ENCODE data around the gene PAM16.

DNA sequence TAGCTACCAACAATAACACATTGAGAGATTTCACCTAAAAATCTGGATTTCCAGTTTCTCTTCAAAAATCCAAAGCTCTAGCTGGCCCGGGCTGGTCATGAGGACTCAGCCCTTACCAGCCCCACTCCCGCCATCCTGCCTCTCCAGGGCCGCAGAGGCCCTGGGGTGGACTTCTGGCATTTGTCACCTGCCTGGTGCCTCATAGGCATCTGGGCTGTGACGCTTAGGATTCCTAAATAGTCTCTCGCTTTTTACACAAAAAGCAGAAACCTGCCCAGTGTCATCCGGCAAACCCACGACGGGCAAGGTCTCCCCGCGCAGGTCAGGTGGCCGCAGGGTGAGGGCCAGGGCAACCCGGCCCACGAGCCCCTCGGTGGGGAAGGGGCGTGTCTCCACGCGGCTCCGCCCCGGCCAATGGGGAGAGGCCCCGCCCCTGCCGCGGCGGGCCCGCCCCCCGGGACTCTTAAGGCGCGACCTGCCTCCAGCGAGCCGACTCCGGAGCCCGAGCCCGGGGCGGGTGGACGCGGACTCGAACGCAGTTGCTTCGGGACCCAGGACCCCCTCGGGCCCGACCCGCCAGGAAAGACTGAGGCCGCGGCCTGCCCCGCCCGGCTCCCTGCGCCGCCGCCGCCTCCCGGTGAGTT is 20.4 kb upstream of the PAM16 start, which contains the start of gene VASN:
- TF ChIP-seq EZH2phosphoT487 (IDR thresholded peaks at IDR 0.05; ENCODE audit: insufficient read depth, low read depth) (no peak), EZH2 (IDR thresholded peaks at IDR 0.05; ENCODE audit: insufficient read depth, poor library complexity, severe bottlenecking) (no peak)

Measured in GM23248 (cell line).